Stimulated activated CD8-positive, alpha-beta memory T cell treated with anti-CD3 and anti-CD28 coated beads, Interleukin-12 subunit alpha, Interleukin-12 subunit beta, amount 100 ng/mL, for 4 hours (primary cell): Measurements from ENCODE around the gene TPMT.

Experiments
- DNase-seq: peaks from one replicate; pipeline ENCODE4 v3.0.0-alpha.2; 2020; ENCODE audit warnings: low read depth

TPMT gene

GRCh38 chr6:18110162-18110561 lies 44.7 kb downstream of the TPMT start:
- no peak for DNase-seq

GRCh38 chr6:18107061-18107460 lies 47.8 kb downstream of the TPMT start:
- DNase-seq = no peak

GRCh38 chr6:18102783-18103509 lies 51.9 kb downstream of the TPMT start:
- DNase-seq = no peak

- DNase-seq = no peak
Measured at GRCh38 chr6:18101873-18102272, 53.0 kb downstream of the TPMT start.

- no peak for DNase-seq
Measured at GRCh38 chr6:18101271-18101670, 53.6 kb downstream of the TPMT start.

- no peak for DNase-seq
Measured at GRCh38 chr6:18100296-18100695, 54.6 kb downstream of the TPMT start.

GRCh38 chr6:18099511-18099910 lies 55.4 kb downstream of the TPMT start:
- no peak for DNase-seq

- no peak for DNase-seq
Measured at GRCh38 chr6:18096423-18096822, 58.5 kb downstream of the TPMT start.

GRCh38 chr6:18091382-18091781 lies 63.5 kb downstream of the TPMT start:
- DNase-seq = no peak

GRCh38 chr6:18090349-18090786 lies 64.5 kb downstream of the TPMT start:
- no peak for DNase-seq

- DNase-seq = no peak
Measured at GRCh38 chr6:18088419-18089296, 66.2 kb downstream of the TPMT start.

- no peak for DNase-seq
Measured at GRCh38 chr6:18087396-18088165, 67.3 kb downstream of the TPMT start.

- DNase-seq = no peak
Measured at GRCh38 chr6:18081025-18081668, 73.7 kb downstream of the TPMT start.

- DNase-seq = no peak
Measured at GRCh38 chr6:18080544-18080943, 74.3 kb downstream of the TPMT start.

GRCh38 chr6:18078866-18079265 lies 76.0 kb downstream of the TPMT start:
- no peak for DNase-seq
